Measurements from ENCODE around the gene NTRK1.
A peak's percentile ranks its signal among the peaks of the same experiment; 100 is the strongest.

NTRK1 gene

GRCh38 chr1:156909671-156910070, 49.0 kb downstream of the NTRK1 start:
- H3K27me3 ChIP-seq (ENCODE audit: insufficient read depth, poor library complexity, severe bottlenecking), result no peaks in the 10 kb centered on the region
- TF ChIP-seq GABPA (IDR thresholded peaks at IDR 0.05; ENCODE audit: low read depth) (no peak), CTCF (IDR thresholded peaks at IDR 0.05; ENCODE audit: insufficient read depth, low read length) (no peak), POLR2AphosphoS5 (IDR thresholded peaks at IDR 0.05; ENCODE audit: low read depth) (no peak), SPI1 (IDR thresholded peaks at IDR 0.05; ENCODE audit: borderline replicate concordance, low read depth) (no peak), REST (IDR thresholded peaks at IDR 0.05; ENCODE audit: insufficient replicate concordance, low read depth) (no peak)
- DNase-seq (ENCODE audit: low read depth in 1 of 2, low spot score in 1 of 2), result no peak
- no peak overlapping the region for H3K27ac ChIP-seq (replicated peaks)
- no peak overlapping the region for H3K4me3 ChIP-seq (replicated peaks; ENCODE audit: insufficient read depth, low read length)

GRCh38 chr1:156910309-156910782, 49.7 kb downstream of the NTRK1 start:
- DNase-seq (ENCODE audit: low read depth in 1 of 2, low spot score in 1 of 2), result peak; percentile 36 to 37
- TF ChIP-seq CTCF (IDR thresholded peaks at IDR 0.05; ENCODE audit: insufficient read depth, low read length) (peak; percentile 73), GABPA (IDR thresholded peaks at IDR 0.05; ENCODE audit: low read depth) (no peak)
- Histone ChIP-seq H3K27me3 (ENCODE audit: insufficient read depth, poor library complexity, severe bottlenecking) (no peaks in the 10 kb centered on the region), H3K27ac (replicated peaks) (no peak overlapping the region), H3K4me3 (replicated peaks; ENCODE audit: insufficient read depth, low read length) (no peak overlapping the region)

- TF ChIP-seq SPI1 (IDR thresholded peaks at IDR 0.05; ENCODE audit: borderline replicate concordance, low read depth), result peak; percentile 75; the same call in 1 of the 2 replicates
- TF ChIP-seq REST (IDR thresholded peaks at IDR 0.05; ENCODE audit: insufficient replicate concordance, low read depth), result no peak
- TF ChIP-seq CTCF (IDR thresholded peaks at IDR 0.05; ENCODE audit: insufficient read depth, low read length), result no peak
- no peak overlapping the region for H3K27ac ChIP-seq (replicated peaks)
- no peak overlapping the region for H3K4me3 ChIP-seq (replicated peaks; ENCODE audit: insufficient read depth, low read length)
- DNase-seq (ENCODE audit: low read depth in 1 of 2, low spot score in 1 of 2), result peak in 1 of 2 experiments; percentile 28
- H3K27me3 ChIP-seq (ENCODE audit: insufficient read depth, poor library complexity, severe bottlenecking), result no peaks in the 10 kb centered on the region
Observed at GRCh38 chr1:156911577-156912298, 51.1 kb downstream of the NTRK1 start.

- no peak for DNase-seq (ENCODE audit: low read depth in 1 of 2, low spot score in 1 of 2)
- H3K4me3 ChIP-seq (replicated peaks; ENCODE audit: insufficient read depth, low read length), result no peak overlapping the region
- no peaks in the 10 kb centered on the region for H3K27me3 ChIP-seq (ENCODE audit: insufficient read depth, poor library complexity, severe bottlenecking)
- no peak overlapping the region for H3K27ac ChIP-seq (replicated peaks)
- TF ChIP-seq SPI1 (IDR thresholded peaks at IDR 0.05; ENCODE audit: borderline replicate concordance, low read depth) (no peak), POLR2AphosphoS5 (IDR thresholded peaks at IDR 0.05; ENCODE audit: low read depth) (no peak), CTCF (IDR thresholded peaks at IDR 0.05; ENCODE audit: insufficient read depth, low read length) (no peak), REST (IDR thresholded peaks at IDR 0.05; ENCODE audit: insufficient replicate concordance, low read depth) (no peak), GABPA (IDR thresholded peaks at IDR 0.05; ENCODE audit: low read depth) (no peak)
Observed at GRCh38 chr1:156912310-156912709, 51.6 kb downstream of the NTRK1 start.
